ENCODE results near the gene DNAJB13. TPM values are rescaled to one million over a fixed set of nuclear protein-coding genes. Genes with fewer than 3 reads are reported as not detected.

Gene DNAJB13
- polyA plus RNA-seq, 1 of the 3 experiments (the other 2 are of a cell fraction) = 0.51 TPM

- TF ChIP-seq, protein P1, sequence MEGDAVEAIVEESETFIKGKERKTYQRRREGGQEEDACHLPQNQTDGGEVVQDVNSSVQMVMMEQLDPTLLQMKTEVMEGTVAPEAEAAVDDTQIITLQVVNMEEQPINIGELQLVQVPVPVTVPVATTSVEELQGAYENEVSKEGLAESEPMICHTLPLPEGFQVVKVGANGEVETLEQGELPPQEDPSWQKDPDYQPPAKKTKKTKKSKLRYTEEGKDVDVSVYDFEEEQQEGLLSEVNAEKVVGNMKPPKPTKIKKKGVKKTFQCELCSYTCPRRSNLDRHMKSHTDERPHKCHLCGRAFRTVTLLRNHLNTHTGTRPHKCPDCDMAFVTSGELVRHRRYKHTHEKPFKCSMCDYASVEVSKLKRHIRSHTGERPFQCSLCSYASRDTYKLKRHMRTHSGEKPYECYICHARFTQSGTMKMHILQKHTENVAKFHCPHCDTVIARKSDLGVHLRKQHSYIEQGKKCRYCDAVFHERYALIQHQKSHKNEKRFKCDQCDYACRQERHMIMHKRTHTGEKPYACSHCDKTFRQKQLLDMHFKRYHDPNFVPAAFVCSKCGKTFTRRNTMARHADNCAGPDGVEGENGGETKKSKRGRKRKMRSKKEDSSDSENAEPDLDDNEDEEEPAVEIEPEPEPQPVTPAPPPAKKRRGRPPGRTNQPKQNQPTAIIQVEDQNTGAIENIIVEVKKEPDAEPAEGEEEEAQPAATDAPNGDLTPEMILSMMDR (IDR thresholded peaks at IDR 0.05) = peak; percentile 38; the same call in 1 of the 2 replicates
These were observed 43.6 kb upstream of the DNAJB13 start (continued) for GRCh38 chr11:73907191-73907590.

DNA sequence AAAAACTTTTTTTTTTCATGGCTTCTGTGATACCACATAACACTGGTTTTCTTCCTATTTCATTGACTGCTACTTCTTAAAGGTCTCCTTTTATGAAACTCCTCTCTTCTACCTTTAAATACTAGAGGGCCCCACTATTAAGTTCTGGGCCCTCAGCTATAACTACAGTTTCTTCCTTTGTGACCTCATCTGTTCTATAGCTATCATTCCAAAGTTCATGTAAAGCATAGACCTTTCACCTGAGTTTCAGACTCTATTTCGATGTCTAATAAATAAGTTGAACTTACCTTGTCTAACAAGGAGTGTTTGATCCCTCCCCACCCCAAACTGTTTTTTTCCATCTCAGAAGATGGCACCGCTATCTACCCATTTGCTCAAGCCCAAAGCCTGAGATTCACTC lies 38.8 kb upstream of the DNAJB13 start:
- POLR2A ChIA-PET = no interaction called here
- no peak overlapping the region for H3K4me3 ChIP-seq (ENCODE audit: low read depth in 2 of 2, low read length in 1 of 2)
- H3K9me2 ChIP-seq = no peaks in the 10 kb centered on the region
- TF ChIP-seq TAF1 (IDR thresholded peaks at IDR 0.05; ENCODE audit: borderline replicate concordance, low read depth, low read length) = no peak
- TF ChIP-seq USF1 (IDR thresholded peaks at IDR 0.05; ENCODE audit: borderline replicate concordance, low read depth) = no peak
- TF ChIP-seq YY1 (IDR thresholded peaks at IDR 0.05; ENCODE audit: low read depth) = no peak
- no peak for TF ChIP-seq FOXJ3 (CRISPR knock-in tag; IDR thresholded peaks at IDR 0.05)
- TF ChIP-seq POLR2AphosphoS5 (IDR thresholded peaks at IDR 0.05; ENCODE audit: low read depth, low read length) = no peak
- TF ChIP-seq GABPA (IDR thresholded peaks at IDR 0.05; ENCODE audit: low read depth) = no peak
- TF ChIP-seq NRF1 (IDR thresholded peaks at IDR 0.05; ENCODE audit: low read depth, low read length) = no peak
- no peak for TF ChIP-seq EZH2phosphoT487 (IDR thresholded peaks at IDR 0.05; ENCODE audit: borderline replicate concordance, low read depth)
- no peak for TF ChIP-seq RAD21 (IDR thresholded peaks at IDR 0.05; ENCODE audit: low read length)
- TF ChIP-seq TCF12 (IDR thresholded peaks at IDR 0.05) = no peak
- no peak for TF ChIP-seq NFIC (IDR thresholded peaks at IDR 0.05; ENCODE audit: borderline replicate concordance)
- no peak for TF ChIP-seq RFX5 (IDR thresholded peaks at IDR 0.05; ENCODE audit: low read length)
- TF ChIP-seq EP300 (IDR thresholded peaks at IDR 0.05; ENCODE audit: borderline replicate concordance in 1 of 2, low read depth in 1 of 2, low read length in 1 of 2) = no peak
- no peak for TF ChIP-seq SIN3A (IDR thresholded peaks at IDR 0.05; ENCODE audit: borderline replicate concordance, low read depth, low read length)
- no peak for TF ChIP-seq TEAD4 (IDR thresholded peaks at IDR 0.05; ENCODE audit: borderline replicate concordance, insufficient read depth)
- TF ChIP-seq, protein P2, sequence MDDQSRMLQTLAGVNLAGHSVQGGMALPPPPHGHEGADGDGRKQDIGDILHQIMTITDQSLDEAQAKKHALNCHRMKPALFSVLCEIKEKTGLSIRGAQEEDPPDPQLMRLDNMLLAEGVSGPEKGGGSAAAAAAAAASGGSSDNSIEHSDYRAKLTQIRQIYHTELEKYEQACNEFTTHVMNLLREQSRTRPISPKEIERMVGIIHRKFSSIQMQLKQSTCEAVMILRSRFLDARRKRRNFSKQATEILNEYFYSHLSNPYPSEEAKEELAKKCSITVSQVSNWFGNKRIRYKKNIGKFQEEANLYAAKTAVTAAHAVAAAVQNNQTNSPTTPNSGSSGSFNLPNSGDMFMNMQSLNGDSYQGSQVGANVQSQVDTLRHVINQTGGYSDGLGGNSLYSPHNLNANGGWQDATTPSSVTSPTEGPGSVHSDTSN (IDR thresholded peaks at IDR 0.05) = no peak
- TF ChIP-seq, protein P3, sequence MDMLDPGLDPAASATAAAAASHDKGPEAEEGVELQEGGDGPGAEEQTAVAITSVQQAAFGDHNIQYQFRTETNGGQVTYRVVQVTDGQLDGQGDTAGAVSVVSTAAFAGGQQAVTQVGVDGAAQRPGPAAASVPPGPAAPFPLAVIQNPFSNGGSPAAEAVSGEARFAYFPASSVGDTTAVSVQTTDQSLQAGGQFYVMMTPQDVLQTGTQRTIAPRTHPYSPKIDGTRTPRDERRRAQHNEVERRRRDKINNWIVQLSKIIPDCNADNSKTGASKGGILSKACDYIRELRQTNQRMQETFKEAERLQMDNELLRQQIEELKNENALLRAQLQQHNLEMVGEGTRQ (IDR thresholded peaks at IDR 0.05; ENCODE audit: borderline replicate concordance, low read depth, low read length) = no peak
- no peak for TF ChIP-seq ELF1 (IDR thresholded peaks at IDR 0.05)
- no peak for TF ChIP-seq RCOR1 (IDR thresholded peaks at IDR 0.05; ENCODE audit: low read length)
- H3K79me2 ChIP-seq (ENCODE audit: insufficient read depth) = no peaks in the 10 kb centered on the region
- H3F3A ChIP-seq (replicated peaks; ENCODE audit: insufficient read depth) = peaks cover 6% of the 10 kb centered on the region
- H2AFZ ChIP-seq (ENCODE audit: low read depth) = no peak overlapping the region
- WGBS (ENCODE audit: low lambda C conversion rate) = 98% methylated on average over 2 of the region's 2 CpGs
- no peak for DNase-seq
- H3K36me3 ChIP-seq (replicated peaks in 1 of 2; ENCODE audit: control insufficient read depth in 1 of 2, insufficient read depth in 2 of 2, low read length in 1 of 2) = peaks cover 30 to 37% of the 10 kb centered on the region in 2 experiments
- H3K9me3 ChIP-seq = no peaks in the 10 kb centered on the region
- H3K27me3 ChIP-seq (ENCODE audit: insufficient read depth) = no peaks in the 10 kb centered on the region
- no peaks in the 10 kb centered on the region for H4K20me1 ChIP-seq (ENCODE audit: insufficient read depth)
- no peak overlapping the region for H3K9ac ChIP-seq
- H3K4me1 ChIP-seq (ENCODE audit: control insufficient read depth in 1 of 2, insufficient read depth in 2 of 2, low read depth in 1 of 2, low read length in 1 of 2) = no peaks in the 10 kb centered on the region; a peak in 1 of 4 replicates
- H3K27ac ChIP-seq (ENCODE audit: low read depth in 2 of 2, low read length in 1 of 2) = no peak overlapping the region
- CTCF ChIA-PET = no interaction called here
- H3K4me2 ChIP-seq = no peak overlapping the region
